HG02852 (cell line): ENCODE measurements around the gene LZTS3.
"Not testable (repeated sequence)": the region's sequence is repeated elsewhere in the genome, so short reads cannot be mapped to it uniquely, and the experiment has no call there.

Source experiments
- ATAC-seq: cut with Tn5 transposase; IDR thresholded peaks from one replicate; pipeline ENCODE4 v1.9.1; 2021; ENCODE audit warnings: mild to moderate bottlenecking, moderate library complexity; ENCODE audit not compliant: unreplicated experiment

Gene LZTS3

GRCh38 chr20:3193806-3194616 lies 20.7 kb upstream of the LZTS3 start:
- ATAC-seq: no peak

- no peak for ATAC-seq
Observed at GRCh38 chr20:3192226-3193015, 19.1 kb upstream of the LZTS3 start.

GRCh38 chr20:3190681-3191111 lies 17.3 kb upstream of the LZTS3 start:
- no peak for ATAC-seq

- ATAC-seq: no peak
Observed at GRCh38 chr20:3189561-3190131, 16.3 kb upstream of the LZTS3 start.

GRCh38 chr20:3188823-3189413 lies 15.6 kb upstream of the LZTS3 start:
- no peak for ATAC-seq

- ATAC-seq: not testable (repeated sequence)
Observed at GRCh38 chr20:3187861-3188260, 14.5 kb upstream of the LZTS3 start.

- no peak for ATAC-seq
Observed at GRCh38 chr20:3183896-3184612, 10.7 kb upstream of the LZTS3 start.

- ATAC-seq: not testable (repeated sequence)
Observed at GRCh38 chr20:3182429-3182828, 9.1 kb upstream of the LZTS3 start.

- no peak for ATAC-seq
Observed at GRCh38 chr20:3181270-3181669, 7.9 kb upstream of the LZTS3 start.

- ATAC-seq: no peak
Observed at GRCh38 chr20:3180319-3180718, 7.0 kb upstream of the LZTS3 start.

- no peak for ATAC-seq
Observed at GRCh38 chr20:3177746-3178485, 4.6 kb upstream of the LZTS3 start.

- no peak for ATAC-seq
Observed at GRCh38 chr20:3175270-3175669, 1.9 kb upstream of the LZTS3 start.

- no peak for ATAC-seq
Observed at GRCh38 chr20:3174442-3175261, 1.3 kb upstream of the LZTS3 start.

- ATAC-seq: peak; percentile 88
Observed at GRCh38 chr20:3173610-3174441, 477 bp upstream of the LZTS3 start.

- ATAC-seq: no peak
Observed at GRCh38 chr20:3172126-3172932, 1.0 kb downstream of the LZTS3 start.

- ATAC-seq: no peak
Observed at GRCh38 chr20:3171391-3172125, 1.8 kb downstream of the LZTS3 start.
